Neural progenitor cell (in vitro differentiated cells): ENCODE results near the gene ESYT3.

Experiments used
- EZH2 ChIP-seq: fragments of 200-600 bp; sonication (generic); IDR thresholded peaks from 2 replicates; pipeline ENCODE4 v1.6.1; 2017; ENCODE audit warnings: antibody characterized with exemption, mild to moderate bottlenecking, moderate library complexity
- EZH2phosphoT487 ChIP-seq: fragments of 200-600 bp; sonication (generic); IDR thresholded peaks from 2 replicates; pipeline ENCODE4 v1.6.1; 2017; ENCODE audit warnings: antibody characterized with exemption
- TF ChIP-seq, protein P1 (sequence below): fragments of 200-600 bp; sonication (generic); IDR thresholded peaks from 2 replicates; pipeline ENCODE4 v1.5.1; 2017; ENCODE audit warnings: antibody characterized with exemption, mild to moderate bottlenecking

- no peak for TF ChIP-seq EZH2
- TF ChIP-seq, protein P1, sequence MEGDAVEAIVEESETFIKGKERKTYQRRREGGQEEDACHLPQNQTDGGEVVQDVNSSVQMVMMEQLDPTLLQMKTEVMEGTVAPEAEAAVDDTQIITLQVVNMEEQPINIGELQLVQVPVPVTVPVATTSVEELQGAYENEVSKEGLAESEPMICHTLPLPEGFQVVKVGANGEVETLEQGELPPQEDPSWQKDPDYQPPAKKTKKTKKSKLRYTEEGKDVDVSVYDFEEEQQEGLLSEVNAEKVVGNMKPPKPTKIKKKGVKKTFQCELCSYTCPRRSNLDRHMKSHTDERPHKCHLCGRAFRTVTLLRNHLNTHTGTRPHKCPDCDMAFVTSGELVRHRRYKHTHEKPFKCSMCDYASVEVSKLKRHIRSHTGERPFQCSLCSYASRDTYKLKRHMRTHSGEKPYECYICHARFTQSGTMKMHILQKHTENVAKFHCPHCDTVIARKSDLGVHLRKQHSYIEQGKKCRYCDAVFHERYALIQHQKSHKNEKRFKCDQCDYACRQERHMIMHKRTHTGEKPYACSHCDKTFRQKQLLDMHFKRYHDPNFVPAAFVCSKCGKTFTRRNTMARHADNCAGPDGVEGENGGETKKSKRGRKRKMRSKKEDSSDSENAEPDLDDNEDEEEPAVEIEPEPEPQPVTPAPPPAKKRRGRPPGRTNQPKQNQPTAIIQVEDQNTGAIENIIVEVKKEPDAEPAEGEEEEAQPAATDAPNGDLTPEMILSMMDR = no peak
- TF ChIP-seq EZH2phosphoT487 = no peak
These were observed 75.2 kb downstream of the ESYT3 start for GRCh38 chr3:138509586-138509985.
